K562 (cell line): ENCODE results near the gene PDCD10. TPM values are rescaled to one million over a fixed set of nuclear protein-coding genes. Genes with fewer than 3 reads are reported as not detected.

ENCODE experiments used
- ARID1B ChIP-seq: fragments of 450-650 bp; IDR thresholded peaks from 2 replicates; pipeline ENCODE4 v1.6.1; 2016; ENCODE audit warnings: antibody characterized with exemption, mild to moderate bottlenecking, inconsistent platforms
- BHLHE40 ChIP-seq: IDR thresholded peaks from 2 replicates; pipeline ENCODE4 v1.6.1; 2011; ENCODE audit warnings: low read length, improper control_type of control experiment
- C11orf30 ChIP-seq: fragments of 450-650 bp; IDR thresholded peaks from 2 replicates; pipeline ENCODE4 v1.6.1; 2016; ENCODE audit warnings: low read depth, mild to moderate bottlenecking
- EP400 ChIP-seq: fragments of 450-650 bp; IDR thresholded peaks from 2 replicates; pipeline ENCODE4 v1.6.1; 2017; ENCODE audit warnings: antibody characterized with exemption, mild to moderate bottlenecking, moderate library complexity
- HDAC2 ChIP-seq: fragments of 450-650 bp; IDR thresholded peaks from 2 replicates; pipeline ENCODE4 v1.6.1; 2016; ENCODE audit warnings: mild to moderate bottlenecking
- MXI1 ChIP-seq: IDR thresholded peaks from 2 replicates; pipeline ENCODE4 v1.6.1; 2011; ENCODE audit warnings: low read depth, mild to moderate bottlenecking, improper control_type of control experiment, low read length
- NEUROD1 ChIP-seq: fragments of 150-350 bp; IDR thresholded peaks from 2 replicates; pipeline ENCODE4 v1.6.1; 2014; ENCODE audit warnings: borderline replicate concordance, low read length, low read depth; ENCODE audit not compliant: partially characterized antibody
- POLR2B ChIP-seq: fragments of 450-650 bp; IDR thresholded peaks from 2 replicates; pipeline ENCODE4 v1.6.1; 2018; ENCODE audit warnings: low read depth; ENCODE audit not compliant: partially characterized antibody
- RBBP5 ChIP-seq: fragments of 200-600 bp; sonication (generic); IDR thresholded peaks from 2 replicates; pipeline ENCODE4 v1.6.1; 2012; ENCODE audit warnings: borderline replicate concordance, mild to moderate bottlenecking, low read length, control low read depth, inconsistent platforms; ENCODE audit not compliant: insufficient read depth, poor library complexity, severe bottlenecking
- SIN3A ChIP-seq, 2 experiments: fragments of 150-350 bp in 1 of 2; IDR thresholded peaks; 2 replicates each; pipeline ENCODE4 v1.6.1; 2011 to 2016; ENCODE audit warnings: borderline replicate concordance in 2 of 2, low read depth in 2 of 2, low read length in 2 of 2, mild to moderate bottlenecking in 2 of 2, moderate library complexity in 2 of 2; ENCODE audit not compliant: control insufficient read depth in 1 of 2
- SRF ChIP-seq, 2 experiments: fragments of 250-450, 450-650 bp in 1 of 2; sonication (Bioruptor Pico) in 1 of 2; sonication (generic) in 1 of 2; formaldehyde crosslinking; IDR thresholded peaks; 2 replicates each; pipeline versions ENCODE4 v1.5.0 to v1.5.1; 2020 to 2022; ENCODE audit warnings: mild to moderate bottlenecking in 1 of 2, missing genetic modification reagents in 1 of 2
- TAF9B ChIP-seq: fragments of 450-650 bp; IDR thresholded peaks from 2 replicates; pipeline ENCODE4 v1.6.1; 2018; ENCODE audit warnings: mild to moderate bottlenecking; ENCODE audit not compliant: partially characterized antibody
- TCF7 ChIP-seq: sonication (generic); IDR thresholded peaks from 2 replicates; pipeline ENCODE4 v1.6.1; 2016; ENCODE audit warnings: antibody characterized with exemption, borderline replicate concordance
- ZNF830 ChIP-seq: fragments of 250-450 bp; sonication (Bioruptor Pico); IDR thresholded peaks from 2 replicates; pipeline ENCODE4 v1.5.0; 2021; ENCODE audit warnings: mild to moderate bottlenecking
- polyA plus RNA-seq, 8 experiments: library from polyadenylated mRNA; depleted of rRNA in 4 of 8; stranded (reverse) in 5 of 8; unstranded in 3 of 8; fragments of >200 nt; fragmentation: Nextera tagmentation in 2 of 8; fragmentation: Illumina TruSeq in 1 of 8; extraction: Ambion mirVana in 2 of 8; extraction: Trizol in 1 of 8; gene quantifications; 2 replicates each; pipeline versions ENCODE4 v1.2.1 to v1.2.3, GENCODE V29; 2011 to 2014; ENCODE audit warnings: inconsistent platforms in 1 of 8, missing spikeins in 1 of 8
- total RNA-seq, 7 experiments: library from RNA; depleted of rRNA in 6 of 7; stranded (reverse); fragments of >200 nt in 6 of 7; fragmentation: Illumina TruSeq in 2 of 7; extraction: Trizol in 2 of 7; gene quantifications; 2 replicates each; pipeline versions ENCODE4 v1.2.1 to v1.2.3, GENCODE V29; 2011 to 2021; ENCODE audit warnings: low replicate concordance in 1 of 7
- TF ChIP-seq, protein P1 (sequence below): fragments of 250-450 bp; sonication (Bioruptor Pico); IDR thresholded peaks from 2 replicates; pipeline ENCODE4 v1.5.0; 2021; ENCODE audit warnings: mild to moderate bottlenecking, borderline replicate concordance
- TF ChIP-seq, protein P2 (sequence below), 2 experiments: fragments of 250-450 bp in 1 of 2; fragments of 450-650 bp in 1 of 2; sonication (Bioruptor Pico) in 1 of 2; IDR thresholded peaks; 2 replicates each; pipeline versions ENCODE4 v1.6.1 to v1.8.0; 2016 to 2021; ENCODE audit warnings: mild to moderate bottlenecking in 2 of 2, moderate library complexity in 2 of 2, missing compliant biosample characterization in 1 of 2, missing genetic modification characterization in 1 of 2
- TF ChIP-seq, protein P3 (sequence below), 2 experiments: fragments of 450-650 bp; IDR thresholded peaks; 2 replicates each; pipeline ENCODE4 v1.6.1; 2018; ENCODE audit warnings: mild to moderate bottlenecking in 2 of 2, low read depth in 1 of 2; ENCODE audit not compliant: partially characterized antibody in 2 of 2
- TF ChIP-seq, protein P4 (sequence below): sonication (generic); formaldehyde crosslinking; IDR thresholded peaks from 2 replicates; pipeline ENCODE4 v1.5.0; 2020; ENCODE audit warnings: missing genetic modification reagents

PDCD10 gene
- total and polyA plus RNA-seq, 9 of the 15 experiments (the other 6 are each of a cell fraction or from before 2014, with no cell fraction given), result 121 to 476 (median 232) TPM

DNA sequence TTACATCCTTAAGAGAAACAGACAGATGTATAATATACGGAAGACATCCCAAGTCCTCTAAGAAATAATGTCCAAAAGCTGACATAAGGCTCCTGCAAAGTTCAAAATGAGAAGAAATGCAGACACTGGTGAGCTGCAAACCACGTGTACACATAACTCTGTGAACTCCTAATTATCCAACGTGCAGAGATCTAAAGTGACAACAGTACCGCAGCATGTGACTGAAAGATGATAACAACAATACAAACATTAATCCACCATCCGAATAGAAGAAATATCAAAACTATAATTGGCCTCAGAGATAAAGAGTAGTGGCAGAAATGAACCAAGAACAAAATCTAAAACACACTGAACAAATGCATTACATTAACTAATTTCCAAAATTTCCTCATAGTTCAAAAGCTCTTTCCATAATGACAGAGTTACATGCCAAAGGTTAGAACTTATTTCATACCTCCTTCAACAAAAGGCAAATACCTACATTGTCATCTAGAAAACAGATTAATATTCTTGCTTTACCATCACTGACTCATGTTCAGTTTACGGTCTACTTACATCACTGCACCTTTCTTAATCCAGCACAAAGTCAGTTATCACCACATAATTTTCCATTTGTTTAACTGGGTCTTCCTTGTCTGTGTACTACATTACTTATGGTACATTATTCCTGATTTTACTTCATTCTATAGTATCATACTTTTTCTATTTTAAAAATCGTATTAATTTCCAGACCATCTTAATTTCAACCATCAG, 2.2 kb downstream of the PDCD10 start (continued):
- TF ChIP-seq NEUROD1 (no peak), ARID1B (peak; percentile 39), TAF9B (peak; percentile 4), POLR2B (no peak), SRF (CRISPR knock-in tag; IDR thresholded peaks at IDR 0.05) (0 out of 4 replicates have a peak, but pooled peaks of 1 of the 2 experiments have one; percentile 20), ZNF830 (no peak), HDAC2 (0 out of 2 replicates have a peak, but pooled peaks have one; percentile 22), SIN3A (IDR thresholded peaks at IDR 0.05; ENCODE audit: borderline replicate concordance in 2 of 2, control insufficient read depth in 1 of 2, low read depth in 2 of 2, low read length in 2 of 2) (0 out of 4 replicates have a peak, but pooled peaks of 1 of the 2 experiments have one; percentile 36), MXI1 (peak; percentile 70; the same call in 1 of the 2 replicates), BHLHE40 (peak; percentile 56; the same call in 1 of the 2 replicates), RBBP5 (peak; percentile 16), EP400 (peak; percentile 21; the same call in 1 of the 2 replicates), TCF7 (no peak), C11orf30 (no peak)
- TF ChIP-seq, protein P1, sequence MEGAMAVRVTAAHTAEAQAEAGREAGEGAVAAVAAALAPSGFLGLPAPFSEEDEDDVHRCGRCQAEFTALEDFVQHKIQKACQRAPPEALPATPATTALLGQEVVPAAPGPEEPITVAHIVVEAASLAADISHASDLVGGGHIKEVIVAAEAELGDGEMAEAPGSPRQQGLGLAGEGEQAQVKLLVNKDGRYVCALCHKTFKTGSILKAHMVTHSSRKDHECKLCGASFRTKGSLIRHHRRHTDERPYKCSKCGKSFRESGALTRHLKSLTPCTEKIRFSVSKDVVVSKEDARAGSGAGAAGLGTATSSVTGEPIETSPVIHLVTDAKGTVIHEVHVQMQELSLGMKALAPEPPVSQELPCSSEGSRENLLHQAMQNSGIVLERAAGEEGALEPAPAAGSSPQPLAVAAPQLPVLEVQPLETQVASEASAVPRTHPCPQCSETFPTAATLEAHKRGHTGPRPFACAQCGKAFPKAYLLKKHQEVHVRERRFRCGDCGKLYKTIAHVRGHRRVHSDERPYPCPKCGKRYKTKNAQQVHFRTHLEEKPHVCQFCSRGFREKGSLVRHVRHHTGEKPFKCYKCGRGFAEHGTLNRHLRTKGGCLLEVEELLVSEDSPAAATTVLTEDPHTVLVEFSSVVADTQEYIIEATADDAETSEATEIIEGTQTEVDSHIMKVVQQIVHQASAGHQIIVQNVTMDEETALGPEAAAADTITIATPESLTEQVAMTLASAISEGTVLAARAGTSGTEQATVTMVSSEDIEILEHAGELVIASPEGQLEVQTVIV (CRISPR knock-in tag), result no peak
- TF ChIP-seq, protein P2, sequence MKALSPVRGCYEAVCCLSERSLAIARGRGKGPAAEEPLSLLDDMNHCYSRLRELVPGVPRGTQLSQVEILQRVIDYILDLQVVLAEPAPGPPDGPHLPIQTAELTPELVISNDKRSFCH (CRISPR knock-in tag; IDR thresholded peaks at IDR 0.05), result no peak
- TF ChIP-seq, protein P2 (tag; IDR thresholded peaks at IDR 0.05), result no peak
- TF ChIP-seq, protein P3, sequence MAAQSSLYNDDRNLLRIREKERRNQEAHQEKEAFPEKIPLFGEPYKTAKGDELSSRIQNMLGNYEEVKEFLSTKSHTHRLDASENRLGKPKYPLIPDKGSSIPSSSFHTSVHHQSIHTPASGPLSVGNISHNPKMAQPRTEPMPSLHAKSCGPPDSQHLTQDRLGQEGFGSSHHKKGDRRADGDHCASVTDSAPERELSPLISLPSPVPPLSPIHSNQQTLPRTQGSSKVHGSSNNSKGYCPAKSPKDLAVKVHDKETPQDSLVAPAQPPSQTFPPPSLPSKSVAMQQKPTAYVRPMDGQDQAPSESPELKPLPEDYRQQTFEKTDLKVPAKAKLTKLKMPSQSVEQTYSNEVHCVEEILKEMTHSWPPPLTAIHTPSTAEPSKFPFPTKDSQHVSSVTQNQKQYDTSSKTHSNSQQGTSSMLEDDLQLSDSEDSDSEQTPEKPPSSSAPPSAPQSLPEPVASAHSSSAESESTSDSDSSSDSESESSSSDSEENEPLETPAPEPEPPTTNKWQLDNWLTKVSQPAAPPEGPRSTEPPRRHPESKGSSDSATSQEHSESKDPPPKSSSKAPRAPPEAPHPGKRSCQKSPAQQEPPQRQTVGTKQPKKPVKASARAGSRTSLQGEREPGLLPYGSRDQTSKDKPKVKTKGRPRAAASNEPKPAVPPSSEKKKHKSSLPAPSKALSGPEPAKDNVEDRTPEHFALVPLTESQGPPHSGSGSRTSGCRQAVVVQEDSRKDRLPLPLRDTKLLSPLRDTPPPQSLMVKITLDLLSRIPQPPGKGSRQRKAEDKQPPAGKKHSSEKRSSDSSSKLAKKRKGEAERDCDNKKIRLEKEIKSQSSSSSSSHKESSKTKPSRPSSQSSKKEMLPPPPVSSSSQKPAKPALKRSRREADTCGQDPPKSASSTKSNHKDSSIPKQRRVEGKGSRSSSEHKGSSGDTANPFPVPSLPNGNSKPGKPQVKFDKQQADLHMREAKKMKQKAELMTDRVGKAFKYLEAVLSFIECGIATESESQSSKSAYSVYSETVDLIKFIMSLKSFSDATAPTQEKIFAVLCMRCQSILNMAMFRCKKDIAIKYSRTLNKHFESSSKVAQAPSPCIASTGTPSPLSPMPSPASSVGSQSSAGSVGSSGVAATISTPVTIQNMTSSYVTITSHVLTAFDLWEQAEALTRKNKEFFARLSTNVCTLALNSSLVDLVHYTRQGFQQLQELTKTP (IDR thresholded peaks at IDR 0.05; ENCODE audit: low read depth in 1 of 2, partially characterized antibody in 2 of 2), result peak; percentile 23 to 45
- TF ChIP-seq, protein P4, sequence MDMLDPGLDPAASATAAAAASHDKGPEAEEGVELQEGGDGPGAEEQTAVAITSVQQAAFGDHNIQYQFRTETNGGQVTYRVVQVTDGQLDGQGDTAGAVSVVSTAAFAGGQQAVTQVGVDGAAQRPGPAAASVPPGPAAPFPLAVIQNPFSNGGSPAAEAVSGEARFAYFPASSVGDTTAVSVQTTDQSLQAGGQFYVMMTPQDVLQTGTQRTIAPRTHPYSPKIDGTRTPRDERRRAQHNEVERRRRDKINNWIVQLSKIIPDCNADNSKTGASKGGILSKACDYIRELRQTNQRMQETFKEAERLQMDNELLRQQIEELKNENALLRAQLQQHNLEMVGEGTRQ (CRISPR knock-in tag), result no peak; the same call in 1 of the 2 replicates
